Osteoblast (primary cell): ENCODE measurements around the gene DMRTC2. TPM values are rescaled to one million over a fixed set of nuclear protein-coding genes. Genes with fewer than 3 reads are reported as not detected.

ENCODE experiments used
- DNase-seq: peaks from one replicate; pipeline ENCODE4 v3.0.0; 2011; ENCODE audit warnings: low spot score, mixed read lengths; ENCODE audit not compliant: insufficient read length; ENCODE audit errors: missing footprints
- H2AFZ ChIP-seq: 2 replicates; pipeline ENCODE4 v1.6.0; 2011; ENCODE audit warnings: mild to moderate bottlenecking, low read length
- H3K27ac ChIP-seq: 2 replicates; pipeline ENCODE4 v1.5.1; 2011; ENCODE audit warnings: mild to moderate bottlenecking, low read depth, low read length, moderate library complexity
- H3K27me3 ChIP-seq: 2 replicates; pipeline ENCODE4 v1.6.0; 2012; ENCODE audit warnings: mild to moderate bottlenecking, control low read depth, inconsistent platforms, low read length, moderate library complexity; ENCODE audit not compliant: insufficient read depth
- H3K36me3 ChIP-seq: 2 replicates; pipeline ENCODE4 v1.5.1; 2011; ENCODE audit warnings: mild to moderate bottlenecking, low read length, control low read depth, moderate library complexity; ENCODE audit not compliant: insufficient read depth
- H3K4me1 ChIP-seq: 2 replicates; pipeline ENCODE4 v1.5.1; 2011; ENCODE audit warnings: mild to moderate bottlenecking, low read length, control low read depth, moderate library complexity; ENCODE audit not compliant: insufficient read depth
- H3K4me2 ChIP-seq: 2 replicates; pipeline ENCODE4 v1.6.0; 2011; ENCODE audit warnings: mild to moderate bottlenecking, low read length; ENCODE audit not compliant: insufficient read depth
- H3K4me3 ChIP-seq: fragments of 200-600 bp; sonication (generic); 3 replicates; pipeline ENCODE4 v1.5.1; 2012; ENCODE audit warnings: mild to moderate bottlenecking, low read length, inconsistent platforms; ENCODE audit not compliant: insufficient read depth
- H3K79me2 ChIP-seq: 2 replicates; pipeline ENCODE4 v1.6.0; 2012; ENCODE audit warnings: mild to moderate bottlenecking, low read length, control low read depth, inconsistent platforms; ENCODE audit not compliant: insufficient read depth
- H3K9me3 ChIP-seq: 2 replicates; pipeline ENCODE4 v1.5.1; 2011; ENCODE audit warnings: low read depth, low read length, control low read depth
- H4K20me1 ChIP-seq: 2 replicates; pipeline ENCODE4 v1.6.0; 2012; ENCODE audit warnings: mild to moderate bottlenecking, low read length, control low read depth; ENCODE audit not compliant: insufficient read depth
- total RNA-seq: library from RNA; depleted of rRNA; stranded (reverse); fragments of >200 nt; gene quantifications from 2 replicates; pipeline ENCODE4 v1.2.3, GENCODE V29; 2012
- TF ChIP-seq, protein P1 (sequence below): IDR thresholded peaks from 2 replicates; pipeline ENCODE4 v1.5.1; 2011; ENCODE audit warnings: mild to moderate bottlenecking, low read depth, low read length, moderate library complexity; ENCODE audit errors: extremely low read depth

The DMRTC2 gene
- total RNA-seq, 1 donor, result not detected

DNA sequence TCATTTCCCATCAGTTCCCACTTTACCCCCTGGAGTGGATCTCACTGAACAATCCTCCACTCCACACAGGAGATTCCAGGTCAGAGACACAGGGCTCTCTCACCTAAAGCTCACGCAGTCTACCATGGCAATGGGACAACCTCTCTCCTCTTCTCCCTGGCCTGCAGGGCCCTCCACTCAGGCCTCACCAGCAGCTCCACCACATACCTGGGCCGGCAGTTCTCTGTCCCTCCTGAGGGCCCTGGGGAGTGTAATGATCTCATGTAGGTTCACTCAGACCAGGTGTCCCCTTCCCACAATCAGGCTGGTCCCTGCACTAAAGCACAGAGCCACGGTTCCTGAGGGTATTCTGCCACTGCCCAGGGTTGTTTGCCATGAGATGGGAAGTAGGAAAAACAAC, 32.9 kb upstream of the DMRTC2 start:
- H2AFZ ChIP-seq, result no peak overlapping the region
- no peak for DNase-seq

DNA sequence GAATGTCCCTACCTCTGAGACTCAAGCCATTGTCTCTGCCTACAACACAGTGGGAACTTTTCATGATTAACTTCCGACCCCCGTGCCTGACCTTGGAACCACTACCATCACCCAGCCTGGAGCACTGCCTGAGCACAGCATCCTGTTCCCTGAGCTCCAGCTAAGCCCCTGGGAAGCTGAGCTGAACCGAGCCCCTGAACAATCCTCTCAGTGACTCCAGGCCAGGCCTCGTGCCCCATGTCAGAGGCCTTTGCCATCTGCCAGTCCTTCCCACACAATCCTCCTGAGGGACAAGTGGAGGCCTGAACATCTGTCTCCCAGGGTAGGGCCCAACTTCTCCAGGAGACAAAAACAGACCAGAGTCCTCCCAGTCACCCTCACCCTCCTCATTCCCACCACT, 30.9 kb upstream of the DMRTC2 start:
- TF ChIP-seq, protein P1, sequence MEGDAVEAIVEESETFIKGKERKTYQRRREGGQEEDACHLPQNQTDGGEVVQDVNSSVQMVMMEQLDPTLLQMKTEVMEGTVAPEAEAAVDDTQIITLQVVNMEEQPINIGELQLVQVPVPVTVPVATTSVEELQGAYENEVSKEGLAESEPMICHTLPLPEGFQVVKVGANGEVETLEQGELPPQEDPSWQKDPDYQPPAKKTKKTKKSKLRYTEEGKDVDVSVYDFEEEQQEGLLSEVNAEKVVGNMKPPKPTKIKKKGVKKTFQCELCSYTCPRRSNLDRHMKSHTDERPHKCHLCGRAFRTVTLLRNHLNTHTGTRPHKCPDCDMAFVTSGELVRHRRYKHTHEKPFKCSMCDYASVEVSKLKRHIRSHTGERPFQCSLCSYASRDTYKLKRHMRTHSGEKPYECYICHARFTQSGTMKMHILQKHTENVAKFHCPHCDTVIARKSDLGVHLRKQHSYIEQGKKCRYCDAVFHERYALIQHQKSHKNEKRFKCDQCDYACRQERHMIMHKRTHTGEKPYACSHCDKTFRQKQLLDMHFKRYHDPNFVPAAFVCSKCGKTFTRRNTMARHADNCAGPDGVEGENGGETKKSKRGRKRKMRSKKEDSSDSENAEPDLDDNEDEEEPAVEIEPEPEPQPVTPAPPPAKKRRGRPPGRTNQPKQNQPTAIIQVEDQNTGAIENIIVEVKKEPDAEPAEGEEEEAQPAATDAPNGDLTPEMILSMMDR, result no peak
- Histone ChIP-seq H3K27ac (no peak overlapping the region), H2AFZ (no peak overlapping the region), H4K20me1 (no peaks in the 10 kb centered on the region), H3K4me1 (no peaks in the 10 kb centered on the region), H3K36me3 (no peaks in the 10 kb centered on the region), H3K4me2 (no peak overlapping the region), H3K79me2 (no peaks in the 10 kb centered on the region), H3K27me3 (peaks cover 5% of the 10 kb centered on the region), H3K4me3 (no peak overlapping the region), H3K9me3 (no peaks in the 10 kb centered on the region)
- DNase-seq, result peak; percentile 4

More for the DNA sequence above, 32.9 kb upstream of the DMRTC2 start:
- no peaks in the 10 kb centered on the region for H3K36me3 ChIP-seq
- no peaks in the 10 kb centered on the region for H3K27me3 ChIP-seq
- no peaks in the 10 kb centered on the region for H4K20me1 ChIP-seq
- TF ChIP-seq, protein P1, result no peak
- no peaks in the 10 kb centered on the region for H3K9me3 ChIP-seq
- no peaks in the 10 kb centered on the region for H3K4me1 ChIP-seq
- no peak overlapping the region for H3K4me2 ChIP-seq
- no peaks in the 10 kb centered on the region for H3K79me2 ChIP-seq
- H3K27ac ChIP-seq, result no peak overlapping the region
- no peak overlapping the region for H3K4me3 ChIP-seq

DNA sequence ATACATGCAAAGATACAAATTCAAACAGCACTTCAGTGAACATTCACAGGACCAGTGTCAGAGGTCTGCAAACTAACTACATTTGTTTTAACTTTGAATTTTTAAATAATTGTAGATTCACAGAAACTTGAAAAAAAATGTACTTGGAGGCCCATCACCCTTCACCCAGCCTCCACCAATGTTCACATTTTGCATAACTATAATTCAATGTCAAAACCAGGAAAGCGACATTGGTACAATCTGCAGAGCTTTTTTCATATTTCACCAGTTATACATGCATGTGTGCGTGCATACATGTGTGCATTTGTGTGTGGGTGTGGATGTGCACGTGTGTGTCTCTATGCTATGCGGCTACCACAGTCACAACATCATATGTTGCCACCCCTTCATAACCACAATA, 29.5 kb upstream of the DMRTC2 start:
- H3K4me3 ChIP-seq, result no peak overlapping the region
- no peak overlapping the region for H3K27ac ChIP-seq
- H3K4me1 ChIP-seq, result no peaks in the 10 kb centered on the region
- TF ChIP-seq, protein P1, result no peak
- peaks cover 5% of the 10 kb centered on the region for H3K27me3 ChIP-seq
- no peaks in the 10 kb centered on the region for H3K9me3 ChIP-seq
- H3K4me2 ChIP-seq, result no peak overlapping the region
- H3K36me3 ChIP-seq, result no peaks in the 10 kb centered on the region
- H4K20me1 ChIP-seq, result no peaks in the 10 kb centered on the region
- H2AFZ ChIP-seq, result no peak overlapping the region
- no peaks in the 10 kb centered on the region for H3K79me2 ChIP-seq
- no peak for DNase-seq

DNA sequence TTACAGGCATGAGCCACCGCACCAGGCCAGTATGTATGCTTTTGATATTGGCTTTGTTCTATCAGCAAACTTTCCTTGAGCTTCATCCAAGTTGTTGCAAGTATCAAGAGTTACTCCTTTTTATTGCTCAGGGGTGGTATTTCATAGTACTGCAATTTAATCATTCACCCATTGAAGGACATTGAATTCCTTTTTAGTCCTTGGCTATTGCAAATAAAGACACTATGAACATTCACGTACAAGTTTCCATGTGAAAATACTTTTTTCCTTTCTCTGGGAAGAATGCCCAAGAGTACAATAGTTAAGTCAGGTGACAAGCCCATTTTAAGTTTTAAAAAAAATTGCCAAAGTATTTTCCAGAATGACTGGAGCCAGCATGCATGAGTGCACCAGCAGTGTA, 28.1 kb upstream of the DMRTC2 start:
- no peaks in the 10 kb centered on the region for H3K9me3 ChIP-seq
- H4K20me1 ChIP-seq, result no peaks in the 10 kb centered on the region
- TF ChIP-seq, protein P1, result no peak
- H3K27ac ChIP-seq, result no peak overlapping the region
- H3K4me2 ChIP-seq, result no peak overlapping the region
- H3K36me3 ChIP-seq, result no peaks in the 10 kb centered on the region
- no peak for DNase-seq
- no peak overlapping the region for H2AFZ ChIP-seq
- no peaks in the 10 kb centered on the region for H3K4me1 ChIP-seq
- no peak overlapping the region for H3K4me3 ChIP-seq
- no peaks in the 10 kb centered on the region for H3K79me2 ChIP-seq
- H3K27me3 ChIP-seq, result peaks cover 5% of the 10 kb centered on the region
